Measurements from ENCODE around the gene NTM. TPM values are rescaled to one million over a fixed set of nuclear protein-coding genes. Genes with fewer than 3 reads are reported as not detected.

Gene NTM
- total and polyA plus RNA-seq, 2 experiments from 2014 or later: 1.1 to 1.7 TPM

GRCh38 chr11:131696690-131697089 is 326.3 kb downstream of the NTM start:
- DNase-seq (ENCODE audit: low read depth in 1 of 2, low spot score in 1 of 2): no peak
- Histone ChIP-seq H3K27ac (no peak overlapping the region), H3K36me3 (no peaks in the 10 kb centered on the region), H3K4me1 (ENCODE audit: low read depth) (no peaks in the 10 kb centered on the region), H3K4me3 (no peak overlapping the region), H3K27me3 (peaks cover 72% of the 10 kb centered on the region), H3K9me3 (ENCODE audit: low read depth) (no peaks in the 10 kb centered on the region)
- TF ChIP-seq, protein P1, sequence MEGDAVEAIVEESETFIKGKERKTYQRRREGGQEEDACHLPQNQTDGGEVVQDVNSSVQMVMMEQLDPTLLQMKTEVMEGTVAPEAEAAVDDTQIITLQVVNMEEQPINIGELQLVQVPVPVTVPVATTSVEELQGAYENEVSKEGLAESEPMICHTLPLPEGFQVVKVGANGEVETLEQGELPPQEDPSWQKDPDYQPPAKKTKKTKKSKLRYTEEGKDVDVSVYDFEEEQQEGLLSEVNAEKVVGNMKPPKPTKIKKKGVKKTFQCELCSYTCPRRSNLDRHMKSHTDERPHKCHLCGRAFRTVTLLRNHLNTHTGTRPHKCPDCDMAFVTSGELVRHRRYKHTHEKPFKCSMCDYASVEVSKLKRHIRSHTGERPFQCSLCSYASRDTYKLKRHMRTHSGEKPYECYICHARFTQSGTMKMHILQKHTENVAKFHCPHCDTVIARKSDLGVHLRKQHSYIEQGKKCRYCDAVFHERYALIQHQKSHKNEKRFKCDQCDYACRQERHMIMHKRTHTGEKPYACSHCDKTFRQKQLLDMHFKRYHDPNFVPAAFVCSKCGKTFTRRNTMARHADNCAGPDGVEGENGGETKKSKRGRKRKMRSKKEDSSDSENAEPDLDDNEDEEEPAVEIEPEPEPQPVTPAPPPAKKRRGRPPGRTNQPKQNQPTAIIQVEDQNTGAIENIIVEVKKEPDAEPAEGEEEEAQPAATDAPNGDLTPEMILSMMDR (IDR thresholded peaks at IDR 0.05; ENCODE audit: low read depth, low read length): no peak

DNA sequence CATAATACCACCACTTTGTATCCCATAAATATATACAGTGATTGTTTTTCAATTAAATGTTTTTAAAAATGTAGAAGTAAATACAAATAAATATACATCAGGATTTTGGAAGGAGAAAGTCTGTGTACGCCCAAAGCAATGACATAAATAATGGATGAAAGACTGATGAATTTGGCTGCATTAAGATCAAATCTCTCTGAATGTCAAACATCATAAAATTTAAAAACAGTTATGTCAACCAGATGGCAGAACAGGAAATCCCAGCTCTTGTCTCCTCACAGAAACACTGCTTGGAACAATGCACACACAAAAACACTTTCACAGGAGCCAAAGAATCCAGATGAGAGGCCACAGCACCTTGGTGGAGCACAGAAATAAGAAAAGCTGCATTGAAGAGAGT is 332.9 kb downstream of the NTM start:
- TF ChIP-seq, protein P1 (IDR thresholded peaks at IDR 0.05; ENCODE audit: low read depth, low read length): no peak
- no peaks in the 10 kb centered on the region for H3K36me3 ChIP-seq
- H3K27me3 ChIP-seq: peaks cover 19% of the 10 kb centered on the region
- H3K27ac ChIP-seq: no peak overlapping the region
- no peak overlapping the region for H3K4me3 ChIP-seq
- H3K4me1 ChIP-seq (ENCODE audit: low read depth): no peaks in the 10 kb centered on the region
- H3K9me3 ChIP-seq (ENCODE audit: low read depth): peaks cover 6% of the 10 kb centered on the region
- no peak for DNase-seq (ENCODE audit: low read depth in 1 of 2, low spot score in 1 of 2)

DNA sequence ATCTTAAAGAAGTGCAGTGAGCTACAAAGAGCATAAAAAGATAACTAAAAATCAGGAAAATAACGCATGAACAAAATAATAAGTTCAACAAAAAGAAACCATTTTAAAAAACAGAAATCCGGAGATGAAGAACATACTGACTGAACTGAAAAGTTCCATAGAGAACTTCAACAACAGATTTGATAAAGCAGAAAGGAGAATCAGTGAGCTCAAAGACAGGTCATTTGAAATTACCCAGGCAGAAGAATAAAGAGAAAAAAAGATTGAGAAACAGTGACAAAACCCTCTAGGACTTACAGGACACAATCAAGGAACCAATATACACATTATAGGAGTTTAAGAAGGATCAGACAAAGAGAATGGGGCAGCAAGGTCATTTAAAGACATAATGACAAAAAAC is 334.3 kb downstream of the NTM start:
- H3K27me3 ChIP-seq: peaks cover 6% of the 10 kb centered on the region
- no peak for DNase-seq (ENCODE audit: low read depth in 1 of 2, low spot score in 1 of 2)
- TF ChIP-seq, protein P1 (IDR thresholded peaks at IDR 0.05; ENCODE audit: low read depth, low read length): no peak
- H3K4me1 ChIP-seq (ENCODE audit: low read depth): no peaks in the 10 kb centered on the region
- H3K27ac ChIP-seq: no peak overlapping the region
- no peak overlapping the region for H3K4me3 ChIP-seq
- no peaks in the 10 kb centered on the region for H3K36me3 ChIP-seq
- peaks cover 6% of the 10 kb centered on the region for H3K9me3 ChIP-seq (ENCODE audit: low read depth)

GRCh38 chr11:131710511-131710910 is 340.1 kb downstream of the NTM start:
- no peak for DNase-seq (ENCODE audit: low read depth in 1 of 2, low spot score in 1 of 2)
- Histone ChIP-seq H3K4me3 (no peak overlapping the region), H3K9me3 (ENCODE audit: low read depth) (peaks cover 6% of the 10 kb centered on the region), H3K27ac (no peak overlapping the region), H3K36me3 (no peaks in the 10 kb centered on the region), H3K4me1 (ENCODE audit: low read depth) (no peaks in the 10 kb centered on the region), H3K27me3 (no peaks in the 10 kb centered on the region)
- TF ChIP-seq, protein P1 (IDR thresholded peaks at IDR 0.05; ENCODE audit: low read depth, low read length): no peak

GRCh38 chr11:131712897-131713296 is 342.5 kb downstream of the NTM start:
- Histone ChIP-seq H3K27me3 (no peaks in the 10 kb centered on the region), H3K4me3 (no peak overlapping the region), H3K27ac (no peak overlapping the region), H3K9me3 (ENCODE audit: low read depth) (no peaks in the 10 kb centered on the region), H3K36me3 (no peaks in the 10 kb centered on the region), H3K4me1 (ENCODE audit: low read depth) (no peaks in the 10 kb centered on the region)
- no peak for DNase-seq (ENCODE audit: low read depth in 1 of 2, low spot score in 1 of 2)
- TF ChIP-seq, protein P1 (IDR thresholded peaks at IDR 0.05; ENCODE audit: low read depth, low read length): no peak
